ENCODE results near the gene SMTN. TPM values are rescaled to one million over a fixed set of nuclear protein-coding genes. Genes with fewer than 3 reads are reported as not detected.
A peak's percentile ranks its signal among the peaks of the same experiment; 100 is the strongest.

Gene SMTN
- total and polyA plus RNA-seq, 2 donors = 4.5 to 26.3 TPM

DNA sequence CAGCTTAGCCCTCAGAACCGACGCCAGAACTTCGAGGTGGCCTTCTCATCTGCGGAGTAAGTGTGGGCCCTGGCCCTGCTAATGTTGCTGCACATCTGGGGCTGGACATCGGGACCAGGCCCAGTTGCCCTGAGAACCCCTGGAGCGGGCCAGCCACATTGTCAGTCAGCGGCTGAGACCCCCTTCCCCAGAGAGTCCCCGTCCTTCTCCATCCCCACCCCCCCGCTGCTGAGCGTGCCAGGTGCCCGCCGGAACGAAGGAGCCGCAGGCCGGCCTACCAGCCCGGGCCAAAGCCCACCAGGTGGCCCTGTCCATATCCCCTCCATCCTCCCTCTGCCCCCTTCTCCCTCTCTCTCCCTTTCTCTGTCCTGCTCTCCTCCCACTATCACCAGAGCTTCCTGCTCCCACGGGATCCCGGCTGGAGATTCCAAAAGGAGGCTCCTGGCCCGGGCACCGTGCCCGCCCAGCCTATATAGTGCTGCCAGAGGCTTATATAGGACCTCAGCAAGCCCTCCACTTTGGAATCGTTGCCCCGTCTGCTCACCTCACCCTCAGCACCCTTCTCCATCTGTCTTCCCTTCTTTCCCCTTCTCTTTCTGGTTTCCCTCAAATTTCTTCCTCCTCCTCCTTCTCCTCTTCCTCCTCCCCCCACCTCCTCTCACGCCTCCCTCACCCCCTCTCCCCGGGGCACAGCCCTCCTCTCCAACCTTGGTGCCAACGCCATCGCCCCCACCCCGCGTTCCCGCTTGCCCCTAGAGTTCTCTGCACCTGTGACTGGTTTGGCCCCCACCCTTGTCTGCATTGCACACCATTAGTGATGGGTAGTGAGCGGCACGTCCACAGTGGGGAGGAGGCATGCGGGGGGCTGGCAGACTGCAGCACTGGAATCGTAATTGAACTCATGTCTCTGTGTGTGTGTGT lies 19.0 kb downstream of the SMTN start:
- H3K36me3 ChIP-seq (ENCODE audit: control insufficient read depth in 2 of 2, insufficient read depth in 2 of 2, low read length in 1 of 2) = peaks cover 10 to 28% of the 10 kb centered on the region in 2 donors
- peaks cover 0 to 9% of the 10 kb centered on the region in 2 donors for H3K27me3 ChIP-seq (ENCODE audit: control insufficient read depth in 2 of 2, insufficient read depth in 1 of 2, low read length in 1 of 2)
- no peak overlapping the region for H3K27ac ChIP-seq (ENCODE audit: low read depth in 1 of 2, low read length in 1 of 2)
- 98% methylated on average over 34 of the region's 34 CpGs for WGBS
- no peak overlapping the region for H3K4me3 ChIP-seq (ENCODE audit: low read length in 2 of 2)
- no peaks in the 10 kb centered on the region for H3K9me3 ChIP-seq (ENCODE audit: control insufficient read depth in 2 of 2, insufficient read depth in 1 of 2, low read length in 1 of 2)
- DNase-seq (ENCODE audit: low read depth in 6 of 9, low spot score in 9 of 9) = no peak
- H3K4me1 ChIP-seq (ENCODE audit: control insufficient read depth in 2 of 2, insufficient read depth in 2 of 2, low read length in 2 of 2) = peaks cover 0 to 2% of the 10 kb centered on the region in 2 donors

DNA sequence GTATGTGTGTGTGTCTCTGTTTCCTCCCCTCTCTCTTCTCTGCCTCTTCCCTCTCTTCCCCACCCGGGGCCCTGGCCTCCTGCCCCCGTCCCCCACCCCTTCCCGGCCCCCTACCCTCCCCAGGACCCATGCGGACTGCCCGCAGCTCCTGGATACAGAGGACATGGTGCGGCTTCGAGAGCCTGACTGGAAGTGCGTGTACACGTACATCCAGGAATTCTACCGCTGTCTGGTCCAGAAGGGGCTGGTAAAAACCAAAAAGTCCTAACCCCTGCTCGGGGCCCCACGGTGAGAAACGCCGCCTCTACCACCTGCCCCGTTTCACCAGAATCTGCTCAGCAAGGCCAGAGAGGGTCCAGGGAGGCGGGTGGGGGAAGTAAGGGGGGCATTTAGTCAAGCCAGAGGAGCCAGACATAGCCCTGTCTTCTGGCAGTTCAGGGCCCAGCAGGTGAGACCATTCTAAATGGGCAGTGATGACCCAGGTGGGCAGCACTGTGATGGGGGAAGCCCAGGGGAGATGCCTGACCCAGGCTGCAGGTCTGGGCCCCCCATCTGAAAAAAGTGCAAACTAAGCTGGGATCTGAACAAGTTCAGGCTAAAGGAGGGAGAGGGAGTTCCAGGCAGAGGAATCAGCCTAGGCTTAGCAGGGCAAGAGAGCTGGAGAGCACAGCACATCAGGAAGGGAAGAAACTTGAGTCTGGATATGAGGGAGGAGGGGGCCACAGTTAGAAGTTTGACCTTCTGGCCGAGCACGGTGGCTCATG lies 19.8 kb downstream of the SMTN start:
- no peak for DNase-seq (ENCODE audit: low read depth in 6 of 9, low spot score in 9 of 9)
- peaks cover 0 to 5% of the 10 kb centered on the region in 2 donors for H3K4me1 ChIP-seq (ENCODE audit: control insufficient read depth in 2 of 2, insufficient read depth in 2 of 2, low read length in 2 of 2)
- WGBS = 97% methylated on average over 18 of the region's 18 CpGs
- peaks cover 0 to 18% of the 10 kb centered on the region in 2 donors for H3K27me3 ChIP-seq (ENCODE audit: control insufficient read depth in 2 of 2, insufficient read depth in 1 of 2, low read length in 1 of 2)
- H3K36me3 ChIP-seq (ENCODE audit: control insufficient read depth in 2 of 2, insufficient read depth in 2 of 2, low read length in 1 of 2) = peaks cover 10 to 20% of the 10 kb centered on the region in 2 donors
- H3K4me3 ChIP-seq (ENCODE audit: low read length in 2 of 2) = no peak overlapping the region
- no peaks in the 10 kb centered on the region for H3K9me3 ChIP-seq (ENCODE audit: control insufficient read depth in 2 of 2, insufficient read depth in 1 of 2, low read length in 1 of 2)
- no peak overlapping the region for H3K27ac ChIP-seq (ENCODE audit: low read depth in 1 of 2, low read length in 1 of 2)

- peaks cover 5 to 33% of the 10 kb centered on the region in 2 donors for H3K27me3 ChIP-seq (ENCODE audit: control insufficient read depth in 2 of 2, insufficient read depth in 1 of 2, low read length in 1 of 2)
- DNase-seq (ENCODE audit: low read depth in 6 of 9, low spot score in 9 of 9) = no peak
- peaks cover 7 to 19% of the 10 kb centered on the region in 2 donors for H3K36me3 ChIP-seq (ENCODE audit: control insufficient read depth in 2 of 2, insufficient read depth in 2 of 2, low read length in 1 of 2)
- no peak overlapping the region for H3K27ac ChIP-seq (ENCODE audit: low read depth in 1 of 2, low read length in 1 of 2)
- 96% methylated on average over 8 of the region's 8 CpGs for WGBS
- peaks cover 2 to 12% of the 10 kb centered on the region in 2 donors for H3K4me1 ChIP-seq (ENCODE audit: control insufficient read depth in 2 of 2, insufficient read depth in 2 of 2, low read length in 2 of 2)
- no peaks in the 10 kb centered on the region for H3K9me3 ChIP-seq (ENCODE audit: control insufficient read depth in 2 of 2, insufficient read depth in 1 of 2, low read length in 1 of 2)
- H3K4me3 ChIP-seq (ENCODE audit: low read length in 2 of 2) = no peak overlapping the region
These were observed 21.4 kb downstream of the SMTN start for GRCh38 chr22:31102441-31103081.

DNA sequence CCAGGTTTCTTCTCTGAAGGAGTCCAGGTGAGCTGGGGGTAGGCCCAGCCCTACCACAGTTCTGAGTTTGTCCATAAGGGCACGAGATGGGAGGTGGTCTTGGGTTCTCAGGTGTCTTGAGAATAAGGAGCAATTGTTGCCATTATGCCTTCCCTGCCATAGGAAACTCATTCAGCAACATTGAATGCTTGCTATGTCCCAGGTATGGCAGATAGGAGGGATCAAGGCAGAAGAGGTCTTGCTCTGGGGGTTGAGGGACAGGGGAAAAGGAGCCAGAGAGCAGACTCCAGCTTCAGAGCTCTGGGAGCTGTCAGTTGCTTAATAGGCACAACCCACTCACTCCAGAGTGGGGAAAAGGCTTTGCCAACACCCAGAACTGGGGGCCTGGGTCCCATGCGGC lies 22.0 kb downstream of the SMTN start:
- no peaks in the 10 kb centered on the region for H3K9me3 ChIP-seq (ENCODE audit: control insufficient read depth in 2 of 2, insufficient read depth in 1 of 2, low read length in 1 of 2)
- H3K4me3 ChIP-seq (ENCODE audit: low read length in 2 of 2) = no peak overlapping the region
- peaks cover 5 to 17% of the 10 kb centered on the region in 2 donors for H3K4me1 ChIP-seq (ENCODE audit: control insufficient read depth in 2 of 2, insufficient read depth in 2 of 2, low read length in 2 of 2)
- peaks cover 2 to 19% of the 10 kb centered on the region in 2 donors for H3K36me3 ChIP-seq (ENCODE audit: control insufficient read depth in 2 of 2, insufficient read depth in 2 of 2, low read length in 1 of 2)
- H3K27ac ChIP-seq (ENCODE audit: low read depth in 1 of 2, low read length in 1 of 2) = no peak overlapping the region
- 95% methylated on average over 2 of the region's 2 CpGs for WGBS
- peaks cover 5 to 38% of the 10 kb centered on the region in 2 donors for H3K27me3 ChIP-seq (ENCODE audit: control insufficient read depth in 2 of 2, insufficient read depth in 1 of 2, low read length in 1 of 2)
- no peak for DNase-seq (ENCODE audit: low read depth in 6 of 9, low spot score in 9 of 9)

DNA sequence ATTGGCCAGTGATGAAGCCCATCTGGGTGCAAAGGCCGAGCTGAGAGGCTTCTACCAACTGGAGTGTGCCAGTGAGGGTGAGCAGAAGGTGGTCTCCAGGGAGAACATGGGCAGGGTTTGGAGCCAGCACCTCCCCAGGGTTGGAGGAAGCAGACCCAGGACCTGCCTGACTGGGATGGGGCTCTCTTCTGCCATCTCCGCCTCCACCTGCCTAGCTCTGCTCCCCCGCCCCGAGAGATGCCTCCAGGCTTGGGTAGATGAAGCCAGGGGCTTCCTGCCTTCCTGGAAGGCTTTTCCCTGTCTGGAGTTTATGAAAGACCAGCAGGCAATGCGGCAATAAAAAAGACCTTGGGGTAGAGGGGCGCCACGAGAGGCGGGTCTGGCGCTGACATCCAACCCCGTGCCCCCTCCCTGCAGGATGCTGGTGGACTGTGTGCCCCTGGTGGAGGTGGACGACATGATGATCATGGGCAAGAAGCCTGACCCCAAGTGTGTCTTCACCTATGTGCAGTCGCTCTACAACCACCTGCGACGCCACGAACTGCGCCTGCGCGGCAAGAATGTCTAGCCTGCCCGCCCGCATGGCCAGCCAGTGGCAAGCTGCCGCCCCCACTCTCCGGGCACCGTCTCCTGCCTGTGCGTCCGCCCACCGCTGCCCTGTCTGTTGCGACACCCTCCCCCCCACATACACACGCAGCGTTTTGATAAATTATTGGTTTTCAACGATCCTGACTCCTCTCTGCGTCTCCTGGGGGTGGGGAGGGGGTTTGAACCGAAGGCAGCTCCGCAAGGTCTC lies 23.0 kb downstream of the SMTN start:
- DNase-seq (ENCODE audit: low read depth in 6 of 9, low spot score in 9 of 9) = no peak
- Histone ChIP-seq H3K9me3 (ENCODE audit: control insufficient read depth in 2 of 2, insufficient read depth in 1 of 2, low read length in 1 of 2) (no peaks in the 10 kb centered on the region), H3K27me3 (ENCODE audit: control insufficient read depth in 2 of 2, insufficient read depth in 1 of 2, low read length in 1 of 2) (peaks cover 5 to 40% of the 10 kb centered on the region in 2 donors), H3K27ac (ENCODE audit: low read depth in 1 of 2, low read length in 1 of 2) (no peak overlapping the region), H3K4me1 (ENCODE audit: control insufficient read depth in 2 of 2, insufficient read depth in 2 of 2, low read length in 2 of 2) (peaks cover 5 to 18% of the 10 kb centered on the region in 2 donors), H3K4me3 (ENCODE audit: low read length in 2 of 2) (no peak overlapping the region), H3K36me3 (ENCODE audit: control insufficient read depth in 2 of 2, insufficient read depth in 2 of 2, low read length in 1 of 2) (peaks cover 2 to 15% of the 10 kb centered on the region in 2 donors)
- 88% methylated on average over 33 of the region's 33 CpGs for WGBS

DNA sequence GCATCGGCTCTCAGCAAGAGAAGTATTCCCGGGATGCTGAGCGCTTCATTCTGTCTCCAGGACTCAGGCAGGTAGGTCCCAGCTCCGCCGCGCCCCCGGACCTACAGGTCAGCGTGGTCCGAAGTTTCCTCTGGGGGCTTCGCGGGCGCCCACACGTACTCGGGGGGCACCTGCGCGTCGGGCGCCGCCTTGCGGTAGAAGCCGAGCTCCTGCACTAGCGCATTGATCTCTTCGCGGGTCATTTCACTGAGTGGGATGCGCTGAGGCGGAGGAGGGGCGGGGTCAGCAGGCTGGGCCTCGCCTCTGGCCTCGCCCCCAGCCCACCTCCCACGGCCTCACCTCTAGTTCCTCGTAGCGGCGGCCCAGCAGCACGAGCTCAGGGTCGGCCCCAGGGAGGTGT lies 23.8 kb downstream of the SMTN start:
- no peak overlapping the region for H3K27ac ChIP-seq (ENCODE audit: low read depth in 1 of 2, low read length in 1 of 2)
- H3K4me3 ChIP-seq (ENCODE audit: low read length in 2 of 2) = no peak overlapping the region
- H3K9me3 ChIP-seq (ENCODE audit: control insufficient read depth in 2 of 2, insufficient read depth in 1 of 2, low read length in 1 of 2) = no peaks in the 10 kb centered on the region
- H3K27me3 ChIP-seq (ENCODE audit: control insufficient read depth in 2 of 2, insufficient read depth in 1 of 2, low read length in 1 of 2) = peaks cover 5 to 40% of the 10 kb centered on the region in 2 donors
- peaks cover 0 to 8% of the 10 kb centered on the region in 2 donors for H3K36me3 ChIP-seq (ENCODE audit: control insufficient read depth in 2 of 2, insufficient read depth in 2 of 2, low read length in 1 of 2)
- H3K4me1 ChIP-seq (ENCODE audit: control insufficient read depth in 2 of 2, insufficient read depth in 2 of 2, low read length in 2 of 2) = peaks cover 5 to 18% of the 10 kb centered on the region in 2 donors
- 57% methylated on average over 35 of the region's 35 CpGs for WGBS
- peak in 2 of 9 donors; percentile 32 to 48 for DNase-seq (ENCODE audit: low read depth in 6 of 9, low spot score in 9 of 9)

- Histone ChIP-seq H3K9me3 (ENCODE audit: control insufficient read depth in 2 of 2, insufficient read depth in 1 of 2, low read length in 1 of 2) (no peaks in the 10 kb centered on the region), H3K27ac (ENCODE audit: low read depth in 1 of 2, low read length in 1 of 2) (no peak overlapping the region), H3K36me3 (ENCODE audit: control insufficient read depth in 2 of 2, insufficient read depth in 2 of 2, low read length in 1 of 2) (peaks cover 0 to 6% of the 10 kb centered on the region in 2 donors), H3K27me3 (ENCODE audit: control insufficient read depth in 2 of 2, insufficient read depth in 1 of 2, low read length in 1 of 2) (peaks cover 5 to 40% of the 10 kb centered on the region in 2 donors), H3K4me3 (ENCODE audit: low read length in 2 of 2) (no peak overlapping the region), H3K4me1 (ENCODE audit: control insufficient read depth in 2 of 2, insufficient read depth in 2 of 2, low read length in 2 of 2) (peaks cover 5 to 18% of the 10 kb centered on the region in 2 donors)
- no peak for DNase-seq (ENCODE audit: low read depth in 6 of 9, low spot score in 9 of 9)
- 87% methylated on average over 11 of the region's 11 CpGs for WGBS
These were observed 24.3 kb downstream of the SMTN start for GRCh38 chr22:31105282-31105929.

DNA sequence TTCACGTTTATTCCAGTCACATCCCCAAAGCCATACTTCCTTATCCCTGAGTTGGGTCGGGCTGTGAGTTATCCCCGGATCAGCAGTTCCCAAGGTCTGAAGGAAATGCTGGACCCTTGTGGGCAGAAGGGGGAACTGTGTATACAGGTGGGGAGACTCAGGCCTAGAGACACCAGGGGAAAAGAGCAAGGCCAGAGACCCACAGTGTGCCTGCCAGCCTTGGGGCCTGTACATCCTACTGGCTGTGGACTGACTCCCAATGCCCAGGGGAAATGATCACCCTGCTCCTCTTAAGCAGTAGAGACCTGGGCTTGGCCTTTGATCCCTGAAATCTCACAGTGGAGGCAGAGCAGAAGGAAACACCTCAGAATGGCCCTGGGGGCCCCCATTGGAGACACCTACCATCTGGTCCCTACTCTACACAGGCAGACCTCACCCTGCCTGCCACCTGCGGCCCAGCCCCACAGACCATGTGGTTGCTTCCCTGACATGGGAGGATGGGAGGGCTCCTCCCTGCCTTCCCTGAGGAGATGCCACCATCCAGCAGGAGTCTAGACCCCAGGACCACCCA lies 25.0 kb downstream of the SMTN start:
- Histone ChIP-seq H3K4me1 (ENCODE audit: control insufficient read depth in 2 of 2, insufficient read depth in 2 of 2, low read length in 2 of 2) (peaks cover 5 to 18% of the 10 kb centered on the region in 2 donors), H3K36me3 (ENCODE audit: control insufficient read depth in 2 of 2, insufficient read depth in 2 of 2, low read length in 1 of 2) (no peaks in the 10 kb centered on the region), H3K27me3 (ENCODE audit: control insufficient read depth in 2 of 2, insufficient read depth in 1 of 2, low read length in 1 of 2) (peaks cover 5 to 40% of the 10 kb centered on the region in 2 donors), H3K4me3 (ENCODE audit: low read length in 2 of 2) (no peak overlapping the region), H3K9me3 (ENCODE audit: control insufficient read depth in 2 of 2, insufficient read depth in 1 of 2, low read length in 1 of 2) (no peaks in the 10 kb centered on the region), H3K27ac (ENCODE audit: low read depth in 1 of 2, low read length in 1 of 2) (no peak overlapping the region)
- WGBS = 85% methylated on average over 4 of the region's 4 CpGs
- no peak for DNase-seq (ENCODE audit: low read depth in 6 of 9, low spot score in 9 of 9)
